Adrenal gland (tissue), 12 donors: Measurements from ENCODE around the gene COL8A2. TPM values are rescaled to one million over a fixed set of nuclear protein-coding genes. Genes with fewer than 3 reads are reported as not detected.

Experiments
- DNase-seq, 7 donors: peaks; one replicate each; pipeline ENCODE4 v3.0.0-alpha.2; 2019 to 2020
- H3K27ac ChIP-seq, 5 donors: fragments of 200-600 bp; sonication (generic) in 4 of 5; 1 replicate in 3 of 5; 2 replicates in 2 of 5; pipeline versions ENCODE4 v1.5.1 to v1.8.0; 2016 to 2020; ENCODE audit warnings: mild to moderate bottlenecking in 1 of 5
- H3K27me3 ChIP-seq: fragments of 200-600 bp; 2 replicates; pipeline ENCODE4 v1.8.0; 2021
- H3K36me3 ChIP-seq, 2 donors: fragments of 200-600 bp; replicated peaks in 1 of 2; 1 replicate in 1 of 2; 2 replicates in 1 of 2; pipeline versions ENCODE4 v1.5.1 to v1.8.0; 2018 to 2022
- H3K4me1 ChIP-seq, 2 donors: fragments of 200-600 bp; replicated peaks in 1 of 2; 1 replicate in 1 of 2; 2 replicates in 1 of 2; pipeline versions ENCODE4 v1.5.1 to v1.8.0; 2018 to 2021
- H3K4me3 ChIP-seq, 4 donors: fragments of 200-600 bp; sonication (generic) in 3 of 4; one replicate each; pipeline ENCODE4 v1.5.1; 2016 to 2018
- H3K9me3 ChIP-seq, 3 donors: fragments of 200-600 bp; sonication (generic) in 1 of 3; replicated peaks in 1 of 3; 1 replicate in 2 of 3; 2 replicates in 1 of 3; pipeline versions ENCODE4 v1.5.1 to v1.8.0; 2016 to 2021
- CTCF ChIP-seq, 6 experiments: fragments of 450-650 bp in 4 of 6; fragments of 200-600 bp in 2 of 6; sonication (generic) in 1 of 6; IDR thresholded peaks; 1 replicate in 5 of 6; 2 replicates in 1 of 6; pipeline versions ENCODE4 v1.5.1 to v1.8.0; 2016 to 2021; ENCODE audit warnings: antibody characterized with exemption in 6 of 6, mild to moderate bottlenecking in 2 of 6, moderate library complexity in 1 of 6
- POLR2A ChIP-seq, 2 donors: fragments of 450-650 bp; IDR thresholded peaks; one replicate each; pipeline ENCODE4 v1.6.1; 2017; ENCODE audit warnings: antibody characterized with exemption in 2 of 2, mild to moderate bottlenecking in 2 of 2, moderate library complexity in 1 of 2
- WGBS, 4 donors: extraction: QIAGEN DNeasy Blood & Tissue Kit in 2 of 4; methylation state at CpG; one replicate each; pipeline versions ENCODE4 v1.1.5 to v1.1.7; 2013 to 2017; 5-methylcytosine and 5-hydroxymethylcytosine counted together
- intact Hi-C, 2 donors: fragments of 100-400 bp; cut with DNase I; formaldehyde crosslinking; loops; one replicate each; pipeline versions ENCODE4 v1.14.1 to v1.15.0; 2022 to 2023
- polyA plus RNA-seq, 3 donors: library from polyadenylated mRNA; stranded (reverse); fragments of 200-250 nt in 2 of 3; fragments of 350-450 nt in 1 of 3; fragmentation: Illumina TruSeq in 1 of 3; extraction: RNeasy Lipid Tissue Mini Kit (QIAGEN cat#74804) in 1 of 3; gene quantifications; one replicate each; pipeline ENCODE4 v1.2.3, GENCODE V29; 2013 to 2014
- total RNA-seq, 9 donors: library from RNA; depleted of rRNA in 4 of 9; stranded (reverse); fragments of >200 nt in 4 of 9; fragments of 120-200 nt in 1 of 9; fragmentation: NEBNext Ultra II Directional in 1 of 9; extraction: Animal tissue kit (Norgen Biotek cat#: 25700) in 1 of 9; gene quantifications; one replicate each; pipeline versions ENCODE4 v1.1.0 to v1.2.4, GENCODE V29; 2013 to 2023
- donor health status: healthy with polysubstance abuse.
- donor health status: Bipolar disorder and iron deficiency.
- donor health status: DM: yes; HTN: yes; CAD: no.
- donor health status: DM: no; HTN: no; CAD: no.
- donor health status: DM: no; HTN: no; CAD: no.
- donor health status: DM: yes; HTN: yes; CAD: no.

The COL8A2 gene
- total and polyA plus RNA-seq, 12 donors: 0.66 to 6.6 (median 1.9) TPM

GRCh38 chr1:36118447-36119204 lies 6.4 kb downstream of the COL8A2 start:
- no peak for DNase-seq
- WGBS, 4 donors: 74 to 85% (median 77%) methylated on average over 3 to 10 of the region's 10 CpGs
- no peaks in the 10 kb centered on the region for H3K27me3 ChIP-seq
- intact Hi-C loops: no loop called here
- no peak overlapping the region for H3K4me3 ChIP-seq
- no peaks in the 10 kb centered on the region for H3K9me3 ChIP-seq
- no peaks in the 10 kb centered on the region for H3K4me1 ChIP-seq
- no peak overlapping the region for H3K27ac ChIP-seq
- no peaks in the 10 kb centered on the region for H3K36me3 ChIP-seq
- no peak for TF ChIP-seq POLR2A (IDR thresholded peaks at IDR 0.05)
- no peak for TF ChIP-seq CTCF (IDR thresholded peaks at IDR 0.05)

GRCh38 chr1:36116901-36117300 lies 8.1 kb downstream of the COL8A2 start:
- Histone ChIP-seq H3K27me3 (no peaks in the 10 kb centered on the region), H3K36me3 (no peaks in the 10 kb centered on the region), H3K4me3 (no peak overlapping the region), H3K27ac (no peak overlapping the region), H3K9me3 (no peaks in the 10 kb centered on the region), H3K4me1 (no peaks in the 10 kb centered on the region)
- DNase-seq: no peak
- intact Hi-C loops: no loop called here
- TF ChIP-seq CTCF (IDR thresholded peaks at IDR 0.05) (no peak), POLR2A (IDR thresholded peaks at IDR 0.05) (no peak)
- 85 to 96% (median 88%) methylated on average over 5 of the region's 5 CpGs; no CpG with 5 or more reads in 1 of the 4 donors for WGBS, 4 donors

- WGBS, 4 donors: 61 to 76% (median 75%) methylated on average over 5 of the region's 5 CpGs
- Histone ChIP-seq H3K4me3 (no peak overlapping the region), H3K9me3 (no peaks in the 10 kb centered on the region), H3K4me1 (no peaks in the 10 kb centered on the region), H3K27ac (no peak overlapping the region), H3K36me3 (no peaks in the 10 kb centered on the region), H3K27me3 (no peaks in the 10 kb centered on the region)
- intact Hi-C loops: no loop called here
- DNase-seq: no peak
- TF ChIP-seq CTCF (IDR thresholded peaks at IDR 0.05) (no peak), POLR2A (IDR thresholded peaks at IDR 0.05) (no peak)
Observed at GRCh38 chr1:36115931-36116330, 9.1 kb downstream of the COL8A2 start.

- no peak for TF ChIP-seq POLR2A (IDR thresholded peaks at IDR 0.05)
- no peak for TF ChIP-seq CTCF (IDR thresholded peaks at IDR 0.05)
- H3K4me3 ChIP-seq: no peak overlapping the region
- no peak for DNase-seq
- H3K27me3 ChIP-seq: no peaks in the 10 kb centered on the region
- no peaks in the 10 kb centered on the region for H3K36me3 ChIP-seq
- no peaks in the 10 kb centered on the region for H3K4me1 ChIP-seq
- WGBS, 4 donors: 60 to 82% (median 75%) methylated on average over 12 to 18 of the region's 18 CpGs
- H3K9me3 ChIP-seq: no peaks in the 10 kb centered on the region
- intact Hi-C loops: no loop called here
- peak overlapping the region in 1 of 5 donors; percentile 37 for H3K27ac ChIP-seq
Observed at GRCh38 chr1:36115200-36115669, 9.8 kb downstream of the COL8A2 start.
